NCI-H2227 treated with DMSO at 0.1 percent for 48 hours (cell line): ENCODE measurements around the gene NPLOC4.

Experiments
- DNase-seq: peaks from one replicate; lab custom pipeline; 2025; lab: John Stamatoyannopoulos, UW

The NPLOC4 gene

DNA sequence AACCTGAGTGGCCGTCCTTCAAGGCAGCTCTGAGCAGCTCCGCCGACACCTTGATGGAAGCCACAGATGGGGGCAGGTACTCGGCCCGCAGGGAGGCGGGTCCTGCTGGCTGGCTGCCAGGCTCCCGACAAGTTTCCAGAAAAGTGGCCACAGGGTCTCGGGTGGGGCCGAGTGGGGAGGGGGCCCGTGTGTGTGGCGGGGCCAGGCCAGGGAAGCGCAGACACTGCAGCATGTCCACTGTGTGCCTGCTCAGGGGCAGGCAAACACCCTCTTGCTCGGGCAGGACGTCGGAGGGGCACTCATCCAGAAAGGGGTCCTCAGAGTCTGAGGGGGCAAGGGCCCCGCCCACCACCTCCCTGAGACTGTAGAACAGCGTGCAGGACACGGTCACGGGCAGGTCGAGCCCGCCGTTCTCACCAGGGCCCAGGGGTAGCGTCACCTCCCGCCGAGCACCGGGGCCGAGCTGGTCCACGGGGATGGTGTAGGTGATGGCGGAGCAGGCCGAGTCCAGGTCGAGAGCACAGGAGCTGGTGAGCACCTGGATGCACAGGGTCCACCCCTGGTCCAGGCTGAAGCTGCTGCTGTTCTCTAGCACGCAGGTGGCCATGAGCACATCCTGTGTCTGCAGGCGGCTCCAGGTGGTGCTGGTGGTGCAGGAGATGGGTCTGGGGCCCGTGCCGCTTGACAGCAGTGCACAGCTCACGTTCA lies 89.9 kb downstream of the NPLOC4 start:
- DNase-seq: no peak

- no peak for DNase-seq
Measured at GRCh38 chr17:81545160-81545949, 91.6 kb downstream of the NPLOC4 start.

DNA sequence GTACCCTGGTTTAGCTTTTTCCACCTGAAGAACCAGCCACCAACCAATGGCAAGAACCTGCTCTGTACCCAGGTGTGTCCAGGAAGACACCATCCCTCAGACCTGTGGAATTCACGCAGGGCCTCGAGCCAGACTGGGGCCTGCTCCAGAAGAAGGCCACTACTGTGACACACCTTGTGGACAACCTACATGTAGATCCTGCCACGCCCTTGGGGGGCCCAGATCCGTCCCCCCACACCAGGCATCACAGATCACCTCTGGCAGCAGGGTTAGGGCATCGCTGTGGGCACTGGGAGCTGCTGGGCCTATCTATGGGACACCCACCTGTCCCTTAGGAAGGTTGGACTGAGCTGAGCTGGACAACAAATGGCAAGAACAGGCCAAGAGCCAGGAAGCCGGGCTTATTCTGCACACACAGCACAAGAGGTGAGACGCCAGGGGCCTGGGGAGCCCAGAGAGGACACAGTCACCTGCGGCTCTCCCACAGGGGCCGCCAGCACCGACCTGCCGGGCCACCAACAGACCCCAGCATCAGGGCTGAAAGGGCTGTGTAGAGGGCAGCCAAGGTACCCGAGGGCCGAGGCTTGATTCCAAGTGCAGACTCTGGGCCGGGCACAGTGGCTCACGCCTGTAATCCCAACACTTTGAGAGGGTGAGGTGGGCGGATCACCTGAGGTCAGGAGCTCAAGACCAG lies 92.5 kb downstream of the NPLOC4 start:
- no peak for DNase-seq

DNA sequence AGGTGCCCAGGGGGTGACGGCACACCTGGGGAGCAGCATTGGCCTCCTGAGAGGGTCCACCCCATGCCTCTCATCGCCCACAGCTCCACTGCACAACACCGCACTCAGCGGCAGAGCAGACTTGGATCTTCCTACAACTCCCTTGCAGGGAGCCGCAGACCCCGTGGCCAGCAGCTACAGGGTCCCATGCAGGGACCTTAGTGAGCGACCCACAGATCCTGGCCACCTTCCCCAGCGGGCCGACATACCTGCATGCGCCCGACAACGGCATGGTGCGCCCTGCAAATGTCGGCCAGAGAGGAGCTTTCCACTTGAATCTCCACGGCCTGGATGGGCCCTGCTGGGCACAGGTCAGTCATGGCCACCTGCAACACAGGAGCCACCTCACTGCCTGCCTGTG lies 93.2 kb downstream of the NPLOC4 start:
- DNase-seq: no peak

DNA sequence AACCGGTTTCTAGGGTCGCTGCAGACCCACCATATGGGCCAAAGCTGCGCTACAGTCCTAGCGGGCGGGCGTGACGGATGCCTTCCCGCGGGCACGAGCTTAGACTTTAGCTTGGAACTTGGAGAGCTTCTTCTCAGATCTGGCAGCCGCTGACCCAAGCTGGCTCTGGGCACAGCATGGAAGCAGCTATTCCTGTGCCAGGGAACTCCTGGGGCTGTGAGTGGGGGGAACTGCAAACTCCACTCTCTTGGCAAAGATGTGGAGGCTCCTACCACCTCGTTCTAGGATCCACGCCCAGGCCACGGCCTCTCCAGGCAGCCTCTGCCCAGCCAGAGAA lies 93.6 kb downstream of the NPLOC4 start:
- no peak for DNase-seq

- DNase-seq: no peak
Measured at GRCh38 chr17:81542431-81543338, 94.2 kb downstream of the NPLOC4 start.

GRCh38 chr17:81541123-81541522 lies 95.8 kb downstream of the NPLOC4 start:
- no peak for DNase-seq

DNA sequence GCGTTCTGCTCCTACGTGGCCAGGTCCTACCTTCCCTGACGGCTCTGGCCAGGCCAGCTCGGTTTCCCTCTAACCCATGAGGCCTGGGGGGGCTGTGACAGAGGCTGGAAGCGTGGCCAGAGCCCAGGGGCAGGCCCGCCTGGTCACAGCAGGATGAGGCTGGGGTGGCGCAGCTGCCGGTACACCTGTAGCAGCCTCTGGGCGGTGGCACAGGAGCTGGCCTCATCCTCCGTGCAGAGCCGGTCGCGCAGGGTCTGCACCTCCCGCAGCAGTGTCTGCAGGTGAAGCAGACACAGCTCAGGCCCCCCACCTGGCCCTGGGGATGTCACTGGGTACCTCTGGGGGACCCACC lies 96.3 kb downstream of the NPLOC4 start:
- DNase-seq: no peak

DNA sequence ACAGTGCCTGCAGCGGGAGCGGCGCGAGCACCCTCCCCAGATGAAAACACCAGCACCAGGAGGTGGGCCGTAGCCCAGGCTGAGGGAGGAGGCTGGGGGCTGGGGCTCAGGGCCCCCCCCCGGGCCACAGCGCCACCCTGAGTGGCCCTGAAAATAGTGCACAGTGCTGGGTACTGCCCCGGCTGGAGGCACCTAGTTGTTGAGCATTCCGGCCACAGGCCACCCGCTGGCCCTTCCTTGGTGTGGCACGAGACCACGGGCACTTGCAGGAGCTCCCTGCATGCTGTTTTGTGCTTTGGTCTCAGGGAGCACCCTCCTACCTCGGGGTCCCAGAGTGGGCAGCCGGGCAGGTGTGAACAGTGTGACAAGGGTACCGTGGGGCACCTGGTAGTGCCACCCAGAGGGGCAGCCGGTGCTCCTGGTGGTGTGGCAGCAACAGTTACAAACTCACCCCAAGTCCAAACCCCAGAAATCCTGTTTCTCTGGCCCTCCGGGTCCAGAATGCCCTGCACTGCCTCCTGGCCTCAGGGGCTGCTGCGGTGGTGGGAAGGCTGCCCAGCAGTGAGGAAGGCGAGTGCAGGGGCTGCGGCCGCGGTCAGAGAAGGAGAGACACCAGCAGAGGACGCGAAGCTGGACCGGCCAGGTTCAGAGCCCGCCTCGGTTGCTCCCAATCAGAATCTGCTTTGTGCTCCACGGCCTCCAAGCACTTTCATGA lies 96.8 kb downstream of the NPLOC4 start:
- DNase-seq: no peak

DNA sequence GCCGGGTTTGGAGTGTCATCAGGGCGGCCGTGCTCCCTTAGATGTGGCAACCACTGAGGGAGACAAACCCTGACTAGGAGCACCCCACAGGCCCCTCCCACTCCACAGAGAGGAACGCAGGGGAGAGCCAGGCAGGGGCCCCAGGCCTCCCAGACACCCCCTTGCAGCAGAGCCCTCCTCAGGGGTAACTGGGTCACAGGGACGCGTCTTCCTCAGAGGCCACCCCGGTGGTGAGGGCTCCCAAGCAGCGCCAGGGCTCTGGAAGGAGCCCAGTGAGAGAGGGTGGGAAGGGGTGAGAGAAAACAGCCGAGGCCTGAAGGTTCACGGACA lies 97.4 kb downstream of the NPLOC4 start:
- DNase-seq: no peak

GRCh38 chr17:81538651-81539570 lies 98.0 kb downstream of the NPLOC4 start:
- no peak for DNase-seq

- peak; percentile 18 for DNase-seq
Measured at GRCh38 chr17:81537856-81538555, 98.9 kb downstream of the NPLOC4 start.

DNA sequence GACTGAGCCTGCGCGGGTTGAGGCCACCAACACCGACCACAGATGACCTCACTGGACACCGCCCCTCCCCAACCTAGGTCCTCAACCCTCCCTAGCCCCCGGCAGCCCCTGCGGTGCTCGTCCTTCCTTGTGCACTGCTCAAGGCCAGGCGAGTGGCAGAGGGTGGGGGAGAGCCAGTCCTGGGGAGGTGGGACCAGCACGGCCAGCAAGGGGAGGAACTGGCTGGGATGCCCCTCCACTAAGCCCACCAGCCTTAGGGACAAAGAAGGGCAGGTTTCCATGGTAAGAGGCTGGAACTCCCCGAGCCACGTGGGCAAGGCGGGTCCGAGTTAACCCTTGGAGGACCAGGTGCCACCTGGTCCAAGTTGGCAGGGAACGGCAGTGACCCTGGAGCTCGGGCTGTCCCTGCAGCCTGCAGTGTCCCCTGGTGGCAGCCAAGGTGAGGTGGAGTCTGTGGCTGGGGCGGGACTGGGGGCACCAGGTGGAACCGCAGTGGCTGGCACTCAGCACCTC lies 99.5 kb downstream of the NPLOC4 start:
- no peak for DNase-seq

GRCh38 chr17:81536299-81537290 lies 100.3 kb downstream of the NPLOC4 start:
- DNase-seq: no peak

DNA sequence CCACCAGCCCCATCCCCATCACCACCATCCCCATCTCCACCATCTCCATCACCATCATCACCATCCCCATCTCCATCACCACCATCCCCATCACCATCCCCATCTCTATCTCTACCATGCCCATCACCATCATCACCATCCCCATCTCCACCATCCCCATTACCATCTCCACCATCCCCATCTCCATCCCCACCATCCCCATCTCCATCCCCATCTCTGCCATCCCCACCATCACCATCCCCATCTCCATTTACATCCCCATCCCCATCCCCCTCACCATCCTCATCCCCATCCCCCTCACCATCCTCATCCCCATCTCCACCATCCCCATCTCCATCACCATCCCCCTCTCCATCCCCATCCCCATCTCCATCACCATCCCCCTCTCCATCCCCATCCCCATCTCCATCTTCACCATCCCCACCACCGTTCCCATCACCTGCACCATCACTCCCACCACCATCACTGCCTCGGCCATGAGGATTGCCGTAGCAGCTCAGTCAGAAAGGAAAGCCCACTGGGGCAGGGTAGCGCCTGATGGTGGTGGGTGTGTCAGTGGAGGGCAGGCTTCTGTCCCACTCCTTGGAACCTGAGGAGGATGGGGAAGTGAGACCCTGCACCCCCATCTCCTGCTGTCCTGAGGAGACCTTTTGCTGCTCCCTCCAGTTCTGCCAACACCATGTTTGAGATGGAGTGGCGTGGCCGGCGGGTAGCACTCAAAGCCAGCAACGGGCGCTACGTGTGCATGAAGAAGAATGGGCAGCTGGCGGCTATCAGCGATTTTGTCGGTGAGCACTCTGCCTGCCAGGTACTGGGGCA lies 101.2 kb downstream of the NPLOC4 start:
- no peak for DNase-seq

DNA sequence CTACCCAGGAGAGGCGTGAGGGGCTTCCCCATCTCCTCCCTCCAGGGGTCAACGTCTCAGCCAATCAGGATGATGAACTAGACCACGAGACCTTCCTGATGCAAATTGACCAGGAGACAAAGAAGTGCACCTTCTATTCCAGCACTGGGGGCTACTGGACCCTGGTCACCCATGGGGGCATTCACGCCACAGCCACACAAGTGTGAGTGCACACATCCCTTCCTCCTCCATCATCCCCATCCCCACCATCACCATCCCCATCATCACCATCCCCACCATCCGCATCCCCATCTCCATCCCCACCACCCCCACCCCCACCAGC lies 101.9 kb downstream of the NPLOC4 start:
- no peak for DNase-seq

DNA sequence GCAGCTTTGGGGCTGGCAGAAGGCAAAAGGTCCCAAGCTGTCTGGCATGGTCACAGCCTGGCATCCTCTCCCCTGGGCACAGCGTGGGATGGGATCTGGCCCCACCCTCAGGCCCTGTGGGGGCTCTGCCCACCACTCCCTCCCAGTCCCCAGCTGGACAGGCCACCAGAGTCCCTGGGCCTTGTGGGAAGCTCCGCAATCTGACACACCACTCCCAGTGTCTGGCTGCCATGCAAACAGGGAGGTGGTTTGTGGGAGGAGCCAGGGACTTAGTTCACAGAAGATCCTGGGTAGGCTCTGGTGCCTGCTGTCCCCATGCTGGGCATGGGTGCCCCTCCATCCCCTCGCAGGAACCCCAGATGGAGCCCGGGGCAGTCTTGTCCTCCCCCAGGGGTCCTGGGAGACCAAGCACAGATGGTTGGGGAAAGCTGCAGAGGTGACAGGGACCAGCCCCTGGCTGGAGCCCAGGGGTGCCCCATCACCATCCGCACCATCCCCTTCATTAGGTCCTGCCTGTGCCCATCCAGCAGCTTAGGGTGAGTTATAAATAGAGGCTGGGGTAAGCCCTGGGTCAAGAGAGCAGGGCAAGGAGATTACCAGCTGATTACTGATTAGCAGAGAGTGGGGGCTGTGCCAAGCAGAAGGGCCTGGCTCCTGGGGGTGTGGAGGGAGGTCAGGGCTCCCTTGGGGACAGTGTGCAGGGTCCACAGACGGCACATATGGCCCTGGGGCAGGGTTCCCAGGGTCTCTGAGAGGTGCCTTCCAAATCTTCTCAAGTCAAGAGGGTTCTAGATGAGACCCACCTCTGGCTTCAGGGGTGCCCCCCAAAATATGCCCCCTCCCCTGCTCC lies 102.5 kb downstream of the NPLOC4 start:
- no peak for DNase-seq
